Neural progenitor cell (in vitro differentiated cells): ENCODE results near the gene CHERP.

Experiments
- EZH2 ChIP-seq: fragments of 200-600 bp; sonication (generic); IDR thresholded peaks from 2 replicates; pipeline ENCODE4 v1.6.1; 2017; ENCODE audit warnings: antibody characterized with exemption, mild to moderate bottlenecking, moderate library complexity
- TF ChIP-seq, protein P1 (sequence below): fragments of 200-600 bp; sonication (generic); IDR thresholded peaks from 2 replicates; pipeline ENCODE4 v1.5.1; 2017; ENCODE audit warnings: antibody characterized with exemption, mild to moderate bottlenecking

DNA sequence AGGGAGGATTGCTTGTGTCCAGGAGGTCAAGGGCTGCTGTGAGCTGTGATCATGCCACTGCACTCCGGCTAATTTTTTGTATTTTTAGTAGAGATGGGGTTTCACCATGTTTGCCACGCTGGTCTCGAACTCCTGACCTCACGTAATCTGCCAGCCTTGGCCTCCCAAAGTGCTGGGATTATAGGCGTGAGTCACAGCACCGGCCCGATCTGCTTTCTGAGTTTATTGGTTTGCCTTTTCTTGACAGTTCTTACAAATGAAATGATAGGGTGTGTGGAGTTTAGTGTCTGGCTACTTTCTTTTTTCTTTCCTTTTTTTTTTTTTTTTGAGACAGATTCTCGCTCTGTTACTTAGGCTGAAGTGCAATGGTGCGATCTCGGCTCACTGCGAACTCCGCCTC, 45.2 kb downstream of the CHERP start:
- TF ChIP-seq, protein P1, sequence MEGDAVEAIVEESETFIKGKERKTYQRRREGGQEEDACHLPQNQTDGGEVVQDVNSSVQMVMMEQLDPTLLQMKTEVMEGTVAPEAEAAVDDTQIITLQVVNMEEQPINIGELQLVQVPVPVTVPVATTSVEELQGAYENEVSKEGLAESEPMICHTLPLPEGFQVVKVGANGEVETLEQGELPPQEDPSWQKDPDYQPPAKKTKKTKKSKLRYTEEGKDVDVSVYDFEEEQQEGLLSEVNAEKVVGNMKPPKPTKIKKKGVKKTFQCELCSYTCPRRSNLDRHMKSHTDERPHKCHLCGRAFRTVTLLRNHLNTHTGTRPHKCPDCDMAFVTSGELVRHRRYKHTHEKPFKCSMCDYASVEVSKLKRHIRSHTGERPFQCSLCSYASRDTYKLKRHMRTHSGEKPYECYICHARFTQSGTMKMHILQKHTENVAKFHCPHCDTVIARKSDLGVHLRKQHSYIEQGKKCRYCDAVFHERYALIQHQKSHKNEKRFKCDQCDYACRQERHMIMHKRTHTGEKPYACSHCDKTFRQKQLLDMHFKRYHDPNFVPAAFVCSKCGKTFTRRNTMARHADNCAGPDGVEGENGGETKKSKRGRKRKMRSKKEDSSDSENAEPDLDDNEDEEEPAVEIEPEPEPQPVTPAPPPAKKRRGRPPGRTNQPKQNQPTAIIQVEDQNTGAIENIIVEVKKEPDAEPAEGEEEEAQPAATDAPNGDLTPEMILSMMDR = no peak
- no peak for TF ChIP-seq EZH2
